Ishikawa (cell line): ENCODE data around the gene MST1R.

Experiments
- EP300 ChIP-seq: IDR thresholded peaks from 2 replicates; pipeline ENCODE4 v1.6.1; 2012; ENCODE audit warnings: borderline replicate concordance
- FOXM1 ChIP-seq: IDR thresholded peaks from 2 replicates; pipeline ENCODE4 v1.6.1; 2012; ENCODE audit warnings: low read depth, borderline replicate concordance
- NFIC ChIP-seq: IDR thresholded peaks from 2 replicates; pipeline ENCODE4 v1.6.1; 2012
- TAF1 ChIP-seq: IDR thresholded peaks from 2 replicates; pipeline ENCODE4 v1.6.1; 2012; ENCODE audit warnings: low read depth, mild to moderate bottlenecking
- TEAD4 ChIP-seq: IDR thresholded peaks from 2 replicates; pipeline ENCODE4 v1.6.1; 2012
- USF1 ChIP-seq: IDR thresholded peaks from 2 replicates; pipeline ENCODE4 v1.6.1; 2012
- YY1 ChIP-seq: IDR thresholded peaks from 2 replicates; pipeline ENCODE4 v1.6.1; 2012; ENCODE audit warnings: low read depth
- ZBTB7A ChIP-seq: IDR thresholded peaks from 2 replicates; pipeline ENCODE4 v1.6.1; 2012; ENCODE audit warnings: low read depth

GRCh38 chr3:49901366-49902339 lies 2.0 kb downstream of the MST1R start:
- TF ChIP-seq YY1 (no peak), FOXM1 (no peak), USF1 (no peak), TAF1 (no peak), EP300 (no peak), TEAD4 (no peak), ZBTB7A (no peak), NFIC (no peak)
